ENCODE data around the gene RAPGEF1.

Gene RAPGEF1

GRCh38 chr9:131674425-131675421 is 65.2 kb downstream of the RAPGEF1 start:
- no peak overlapping the region for H3K4me3 ChIP-seq (ENCODE audit: control insufficient read depth in 1 of 7, extremely low read depth in 1 of 7, insufficient read depth in 4 of 7, low read depth in 2 of 7, low read length in 6 of 7)
- ChIA-PET CTCF (interaction anchor here (0.7 to 4.5 kb wide), 10 partner anchors 10 to 83 kb away, joined by 3 to 21 read pairs (median 4); no protein-coding TSS in a partner anchor), POLR2A (no interaction called here)
- H3K9me3 ChIP-seq (ENCODE audit: control extremely low read depth in 1 of 5, control insufficient read depth in 4 of 5, insufficient read depth in 2 of 5, low read depth in 1 of 5, low read length in 4 of 5): no peaks in the 10 kb centered on the region
- no peak overlapping the region for H3K27ac ChIP-seq (ENCODE audit: insufficient read depth in 1 of 2, low read depth in 1 of 2, low read length in 2 of 2, poor library complexity in 1 of 2, severe bottlenecking in 2 of 2)
- H3K4me1 ChIP-seq (ENCODE audit: control extremely low read depth in 1 of 4, control insufficient read depth in 4 of 4, insufficient read depth in 4 of 4, low read length in 3 of 4): peaks cover 24 to 69% (median 46%) of the 10 kb centered on the region in 4 experiments
- peaks cover 0 to 4% (median 0%) of the 10 kb centered on the region in 4 experiments for H3K36me3 ChIP-seq (ENCODE audit: control insufficient read depth in 4 of 4, insufficient read depth in 4 of 4, low read length in 3 of 4)
- DNase-seq: no peak
- 98% methylated on average over 23 of the region's 29 CpGs for WGBS (ENCODE audit: insufficient coverage)
- H3K27me3 ChIP-seq (replicated peaks in 2 of 5; ENCODE audit: control insufficient read depth in 4 of 5, insufficient read depth in 5 of 5, low read length in 4 of 5): no peaks in the 10 kb centered on the region

- no peaks in the 10 kb centered on the region for H3K9me3 ChIP-seq (ENCODE audit: control extremely low read depth in 1 of 5, control insufficient read depth in 4 of 5, insufficient read depth in 2 of 5, low read depth in 1 of 5, low read length in 4 of 5)
- DNase-seq: no peak
- H3K27me3 ChIP-seq (replicated peaks in 2 of 5; ENCODE audit: control insufficient read depth in 4 of 5, insufficient read depth in 5 of 5, low read length in 4 of 5): no peaks in the 10 kb centered on the region
- 100% methylated on average over 7 of the region's 7 CpGs for WGBS (ENCODE audit: insufficient coverage)
- ChIA-PET POLR2A (interaction anchor here (0.5 kb wide), 1 partner anchor 10 kb away, joined by 3 read pairs; no protein-coding TSS in a partner anchor), CTCF (interaction anchor here (1.5 kb wide), 1 partner anchor 16 kb away, joined by 5 read pairs; no protein-coding TSS in a partner anchor)
- no peak overlapping the region for H3K27ac ChIP-seq (ENCODE audit: insufficient read depth in 1 of 2, low read depth in 1 of 2, low read length in 2 of 2, poor library complexity in 1 of 2, severe bottlenecking in 2 of 2)
- peaks cover 24 to 69% (median 50%) of the 10 kb centered on the region in 4 experiments for H3K4me1 ChIP-seq (ENCODE audit: control extremely low read depth in 1 of 4, control insufficient read depth in 4 of 4, insufficient read depth in 4 of 4, low read length in 3 of 4)
- peaks cover 0 to 4% (median 0%) of the 10 kb centered on the region in 4 experiments for H3K36me3 ChIP-seq (ENCODE audit: control insufficient read depth in 4 of 4, insufficient read depth in 4 of 4, low read length in 3 of 4)
- no peak overlapping the region for H3K4me3 ChIP-seq (ENCODE audit: control insufficient read depth in 1 of 7, extremely low read depth in 1 of 7, insufficient read depth in 4 of 7, low read depth in 2 of 7, low read length in 6 of 7)
Measured at GRCh38 chr9:131673531-131673930, 66.3 kb downstream of the RAPGEF1 start.

GRCh38 chr9:131673068-131673467 is 66.8 kb downstream of the RAPGEF1 start:
- DNase-seq: no peak
- no CpG with 5 or more reads among the region's 1 CpG for WGBS (ENCODE audit: insufficient coverage)
- Histone ChIP-seq H3K36me3 (ENCODE audit: control insufficient read depth in 4 of 4, insufficient read depth in 4 of 4, low read length in 3 of 4) (peaks cover 0 to 4% (median 0%) of the 10 kb centered on the region in 4 experiments), H3K9me3 (ENCODE audit: control extremely low read depth in 1 of 5, control insufficient read depth in 4 of 5, insufficient read depth in 2 of 5, low read depth in 1 of 5, low read length in 4 of 5) (no peaks in the 10 kb centered on the region), H3K27me3 (replicated peaks in 2 of 5; ENCODE audit: control insufficient read depth in 4 of 5, insufficient read depth in 5 of 5, low read length in 4 of 5) (no peaks in the 10 kb centered on the region), H3K27ac (ENCODE audit: insufficient read depth in 1 of 2, low read depth in 1 of 2, low read length in 2 of 2, poor library complexity in 1 of 2, severe bottlenecking in 2 of 2) (no peak overlapping the region), H3K4me1 (ENCODE audit: control extremely low read depth in 1 of 4, control insufficient read depth in 4 of 4, insufficient read depth in 4 of 4, low read length in 3 of 4) (peaks cover 21 to 69% (median 51%) of the 10 kb centered on the region in 4 experiments), H3K4me3 (ENCODE audit: control insufficient read depth in 1 of 7, extremely low read depth in 1 of 7, insufficient read depth in 4 of 7, low read depth in 2 of 7, low read length in 6 of 7) (no peak overlapping the region)
- CTCF ChIA-PET: no interaction called here
- POLR2A ChIA-PET: interaction anchor here (0.5 kb wide), 1 partner anchor 10 kb away, joined by 3 read pairs; no protein-coding TSS in a partner anchor

GRCh38 chr9:131672451-131672850 is 67.4 kb downstream of the RAPGEF1 start:
- Histone ChIP-seq H3K36me3 (ENCODE audit: control insufficient read depth in 4 of 4, insufficient read depth in 4 of 4, low read length in 3 of 4) (peaks cover 0 to 4% (median 0%) of the 10 kb centered on the region in 4 experiments), H3K4me1 (ENCODE audit: control extremely low read depth in 1 of 4, control insufficient read depth in 4 of 4, insufficient read depth in 4 of 4, low read length in 3 of 4) (peaks cover 15 to 69% (median 51%) of the 10 kb centered on the region in 4 experiments), H3K4me3 (ENCODE audit: control insufficient read depth in 1 of 7, extremely low read depth in 1 of 7, insufficient read depth in 4 of 7, low read depth in 2 of 7, low read length in 6 of 7) (no peak overlapping the region), H3K9me3 (ENCODE audit: control extremely low read depth in 1 of 5, control insufficient read depth in 4 of 5, insufficient read depth in 2 of 5, low read depth in 1 of 5, low read length in 4 of 5) (no peaks in the 10 kb centered on the region), H3K27me3 (replicated peaks in 2 of 5; ENCODE audit: control insufficient read depth in 4 of 5, insufficient read depth in 5 of 5, low read length in 4 of 5) (no peaks in the 10 kb centered on the region), H3K27ac (ENCODE audit: insufficient read depth in 1 of 2, low read depth in 1 of 2, low read length in 2 of 2, poor library complexity in 1 of 2, severe bottlenecking in 2 of 2) (no peak overlapping the region)
- no peak for DNase-seq
- ChIA-PET POLR2A (no interaction called here), CTCF (interaction anchor here (1.1 to 1.5 kb wide), 2 partner anchors 36 to 71 kb away, joined by 3 read pairs; no protein-coding TSS in a partner anchor)
- WGBS (ENCODE audit: insufficient coverage): 80% methylated on average over 4 of the region's 4 CpGs

- H3K27ac ChIP-seq (ENCODE audit: insufficient read depth in 1 of 2, low read depth in 1 of 2, low read length in 2 of 2, poor library complexity in 1 of 2, severe bottlenecking in 2 of 2): no peak overlapping the region
Measured at GRCh38 chr9:131671133-131671520, 68.7 kb downstream of the RAPGEF1 start.

GRCh38 chr9:131670247-131671132 is 69.4 kb downstream of the RAPGEF1 start:
- 99% methylated on average over 9 of the region's 13 CpGs for WGBS (ENCODE audit: insufficient coverage)
- POLR2A ChIA-PET: no interaction called here
- DNase-seq: no peak
- H3K36me3 ChIP-seq (ENCODE audit: control insufficient read depth in 4 of 4, insufficient read depth in 4 of 4, low read length in 3 of 4): peaks cover 0 to 4% (median 0%) of the 10 kb centered on the region in 4 experiments
- H3K4me3 ChIP-seq (ENCODE audit: control insufficient read depth in 1 of 7, extremely low read depth in 1 of 7, insufficient read depth in 4 of 7, low read depth in 2 of 7, low read length in 6 of 7): no peak overlapping the region
- CTCF ChIA-PET: no interaction called here
- H3K27ac ChIP-seq (ENCODE audit: insufficient read depth in 1 of 2, low read depth in 1 of 2, low read length in 2 of 2, poor library complexity in 1 of 2, severe bottlenecking in 2 of 2): no peak overlapping the region
- H3K4me1 ChIP-seq (ENCODE audit: control extremely low read depth in 1 of 4, control insufficient read depth in 4 of 4, insufficient read depth in 4 of 4, low read length in 3 of 4): peaks cover 2 to 53% (median 39%) of the 10 kb centered on the region in 4 experiments
- no peaks in the 10 kb centered on the region for H3K9me3 ChIP-seq (ENCODE audit: control extremely low read depth in 1 of 5, control insufficient read depth in 4 of 5, insufficient read depth in 2 of 5, low read depth in 1 of 5, low read length in 4 of 5)
- no peaks in the 10 kb centered on the region for H3K27me3 ChIP-seq (replicated peaks in 2 of 5; ENCODE audit: control insufficient read depth in 4 of 5, insufficient read depth in 5 of 5, low read length in 4 of 5)

More at GRCh38 chr9:131671133-131671520, 68.7 kb downstream of the RAPGEF1 start:
- POLR2A ChIA-PET: no interaction called here
- CTCF ChIA-PET: interaction anchor here (1.5 kb wide), 1 partner anchor 72 kb away, joined by 3 read pairs; no protein-coding TSS in a partner anchor
- Histone ChIP-seq H3K4me3 (ENCODE audit: control insufficient read depth in 1 of 7, extremely low read depth in 1 of 7, insufficient read depth in 4 of 7, low read depth in 2 of 7, low read length in 6 of 7) (no peak overlapping the region), H3K36me3 (ENCODE audit: control insufficient read depth in 4 of 4, insufficient read depth in 4 of 4, low read length in 3 of 4) (peaks cover 0 to 4% (median 0%) of the 10 kb centered on the region in 4 experiments), H3K27me3 (replicated peaks in 2 of 5; ENCODE audit: control insufficient read depth in 4 of 5, insufficient read depth in 5 of 5, low read length in 4 of 5) (no peaks in the 10 kb centered on the region), H3K4me1 (ENCODE audit: control extremely low read depth in 1 of 4, control insufficient read depth in 4 of 4, insufficient read depth in 4 of 4, low read length in 3 of 4) (peaks cover 4 to 59% (median 42%) of the 10 kb centered on the region in 4 experiments), H3K9me3 (ENCODE audit: control extremely low read depth in 1 of 5, control insufficient read depth in 4 of 5, insufficient read depth in 2 of 5, low read depth in 1 of 5, low read length in 4 of 5) (no peaks in the 10 kb centered on the region)
- DNase-seq: no peak
- WGBS (ENCODE audit: insufficient coverage): 86% methylated on average over 8 of the region's 9 CpGs

Data from common myeloid progenitor, CD34-positive (primary cell).